Measurements from ENCODE around the gene SLC17A7. TPM values are rescaled to one million over a fixed set of nuclear protein-coding genes. Genes with fewer than 3 reads are reported as not detected.

SLC17A7 gene
- total and polyA plus RNA-seq, 9 of the 15 experiments (the other 6 are each of a cell fraction or from before 2014, with no cell fraction given) = 1.1 to 15.7 (median 2.4) TPM

- TF ChIP-seq ATF6 (CRISPR knock-in tag; IDR thresholded peaks at IDR 0.05) (peak; percentile 69; the same call in 1 of the 2 replicates), KLF6 (CRISPR knock-in tag; IDR thresholded peaks at IDR 0.05; ENCODE audit: borderline replicate concordance) (peak; percentile 48; the same call in 1 of the 2 replicates), MCM7 (IDR thresholded peaks at IDR 0.05) (no peak), EP400 (IDR thresholded peaks at IDR 0.05) (0 out of 2 replicates have a peak, but pooled peaks have one; percentile 21), ERF (CRISPR knock-in tag; IDR thresholded peaks at IDR 0.05) (0 out of 2 replicates have a peak, but pooled peaks have one; percentile 52), ZBTB8A (IDR thresholded peaks at IDR 0.05; ENCODE audit: partially characterized antibody) (no peak), GMEB1 (CRISPR knock-in tag; IDR thresholded peaks at IDR 0.05) (no peak), ZNF668 (CRISPR knock-in tag; IDR thresholded peaks at IDR 0.05) (no peak), ZNF592 (IDR thresholded peaks at IDR 0.05) (peak; percentile 95), HDAC1 (IDR thresholded peaks at IDR 0.05) (peak in 1 of 2 experiments; percentile 63; a peak in 2 of 4 replicates), E2F5 (CRISPR knock-in tag; IDR thresholded peaks at IDR 0.05) (peak; percentile 94; the same call in 1 of the 2 replicates), ZNF431 (CRISPR knock-in tag; IDR thresholded peaks at IDR 0.05) (0 out of 2 replicates have a peak, but pooled peaks have one; percentile 18), HDGF (IDR thresholded peaks at IDR 0.05) (peak; percentile 65; the same call in 1 of the 2 replicates), E2F6 (IDR thresholded peaks at IDR 0.05; ENCODE audit: borderline replicate concordance in 1 of 2, extremely low read depth in 1 of 2, insufficient read depth in 1 of 2, insufficient read length in 1 of 2, low read depth in 1 of 2, low read length in 1 of 2, poor library complexity in 1 of 2, severe bottlenecking in 1 of 2) (peak; percentile 99), HCFC1 (IDR thresholded peaks at IDR 0.05; ENCODE audit: low read depth, low read length) (peak; percentile 42), ZNF583 (CRISPR knock-in tag; IDR thresholded peaks at IDR 0.05) (peak; percentile 48; the same call in 1 of the 2 replicates)
Observed at GRCh38 chr19:49422407-49423070, 18.8 kb downstream of the SLC17A7 start (continued).
